Measurements from ENCODE around the gene NHLRC1. TPM values are rescaled to one million over a fixed set of nuclear protein-coding genes. Genes with fewer than 3 reads are reported as not detected.

Gene NHLRC1
- 0.11 and 0.20 TPM in 2 replicates for total RNA-seq (2016; rRNA removed; fragmentation: Illumina TruSeq; extraction: Trizol)
- 0.18 TPM in 1 of 2 replicates, not detected in the other for total RNA-seq (2016; cell fraction: cytosol; rRNA removed; fragmentation: Illumina TruSeq; extraction: Trizol; ENCODE audit: low read depth)
- total RNA-seq (2016; cell fraction: insoluble cytoplasmic fraction; rRNA removed; fragmentation: Illumina TruSeq; extraction: Trizol) = 0.10 and 0.17 TPM in 2 replicates
- 0.21 and 0.28 TPM in 2 replicates for total RNA-seq (2016; cell fraction: membrane; rRNA removed; fragmentation: Illumina TruSeq; extraction: Trizol)
- 0.25 and 0.28 TPM in 2 replicates for total RNA-seq (2016; cell fraction: nucleus; rRNA removed; fragmentation: Illumina TruSeq; extraction: Trizol)
- polyA plus RNA-seq (2011; rRNA removed) = 0.04 TPM in 1 of 2 replicates, not detected in the other
- 0.03 TPM in 1 of 2 replicates, not detected in the other for polyA plus RNA-seq (2011; cell fraction: cytosol; rRNA removed)
- polyA plus RNA-seq (2011; cell fraction: nucleus; rRNA removed) = 0.06 and 0.07 TPM in 2 replicates
- not detected in 2 replicates for polyA plus RNA-seq (2012)
- 0.08 TPM in 1 of 2 replicates, not detected in the other for polyA plus RNA-seq (2016; cell fraction: cytosol; fragmentation: Illumina TruSeq; extraction: Trizol; ENCODE audit: low read depth)
- polyA plus RNA-seq (2016; cell fraction: insoluble cytoplasmic fraction; fragmentation: Illumina TruSeq; extraction: Trizol; ENCODE audit: low read depth) = 0.10 and 0.16 TPM in 2 replicates
- polyA plus RNA-seq (2016; cell fraction: membrane; fragmentation: Illumina TruSeq; extraction: Trizol; ENCODE audit: low read depth) = 0.08 and 0.12 TPM in 2 replicates
- not detected in 2 replicates for polyA plus RNA-seq (2016; cell fraction: nucleus; fragmentation: Illumina TruSeq; extraction: Trizol; ENCODE audit: insufficient read depth, low read depth)
- not detected in 2 replicates for polyA minus RNA-seq (2011; rRNA and poly(A)+ RNA removed; ENCODE audit: low replicate concordance)
- not detected in 2 replicates for polyA minus RNA-seq (2011; cell fraction: cytosol; rRNA and poly(A)+ RNA removed)
- polyA minus RNA-seq (2011; cell fraction: nucleus; rRNA and poly(A)+ RNA removed) = not detected in 2 replicates
- Bru-seq, nascent RNA = percentile 33 among the genes with signal in this experiment
- BruChase-seq, experiment 1, labeled RNA remaining after a 6-hour chase = not detected
- percentile 31 among the genes with signal in this experiment for BruChase-seq, experiment 2, labeled RNA remaining after a 2-hour chase
- long read RNA-seq, experiment 1, partial matches to known transcripts = 0 of 1 reads
- long read RNA-seq, experiment 1, other reads (novel, unspliced or antisense) = 0 of 1 reads
- long read RNA-seq, experiment 2 = 0 reads

- Histone ChIP-seq H4K20me1 (ENCODE audit: insufficient read depth, low read length) (no peaks in the 10 kb centered on the region), H2AFZ (ENCODE audit: low read length) (peak within 1 kb of the TSS; percentile 69), H3K27ac (ENCODE audit: extremely low read length, insufficient read depth, low read length) (no peak within 1 kb of the TSS), H3K27me3 (ENCODE audit: control insufficient read depth in 1 of 2, insufficient read depth in 2 of 2, low read length in 2 of 2) (no peaks in the 10 kb centered on the region; a peak in 1 of 5 replicates), H3K36me3 (replicated peaks in 1 of 2; ENCODE audit: control insufficient read depth in 1 of 2, insufficient read depth in 2 of 2, low read length in 2 of 2) (no peaks in the 10 kb centered on the region), H3K4me1 (ENCODE audit: insufficient read depth, low read length) (peaks cover 24% of the 10 kb centered on the region), H3K9me3 (ENCODE audit: low read length) (no peaks in the 10 kb centered on the region), H3K9ac (ENCODE audit: insufficient read depth, low read depth, low read length) (peak within 1 kb of the TSS; percentile 46), H3K79me2 (ENCODE audit: insufficient read depth, low read length) (no peaks in the 10 kb centered on the region), H3K4me3 (replicated peaks in 1 of 3; ENCODE audit: insufficient read depth in 1 of 3, low read depth in 2 of 3, low read length in 3 of 3) (peak within 1 kb of the TSS; percentile 52 to 67 (median 52)), H3K4me2 (ENCODE audit: low read depth, low read length) (peak within 1 kb of the TSS; percentile 92)
- in situ Hi-C loops (cut with HindIII; ENCODE audit: extremely low pct_ligation_motif_present, low pct_unique_long_range_greater_than_20kb) (loop anchor here (5.0 to 10.0 kb wide), 3 partner anchors 135 to 968 kb away; partner anchors contain the start of gene KIF13A), intact Hi-C loops (cut with micrococcal nuclease; ENCODE audit: unreplicated experiment) (loop anchor here (1.0 to 5.0 kb wide), 6 partner anchors 32 to 965 kb away; partner anchors contain the start of genes KDM1B, KIF13A and TPMT)
- 60% methylated on average over 30 of the region's 82 CpGs for WGBS (ENCODE audit: low lambda C conversion rate)
- ChIA-PET POLR2A (interaction anchor here (0.7 to 2.3 kb wide), 3 partner anchors 32 to 129 kb away, joined by 3 to 6 read pairs (median 6); partner anchors contain the start of genes KDM1B and TPMT), CTCF (ENCODE audit: low intra/inter-chr PET ratio, low total read pairs) (interaction anchor here (0.6 to 1.8 kb wide), 3 partner anchors 305 to 967 kb away, joined by 3 to 6 read pairs (median 5); no protein-coding TSS in a partner anchor)
- peak; percentile 96 for ATAC-seq
- peak; percentile 84 for DNase-seq (ENCODE audit: low spot score)
- no TSS peak for BruUV-seq (replicated peaks)
- peak; percentile 99 for FAIRE-seq
- TF ChIP-seq RBM22 (optimal IDR thresholded peaks at IDR 0.05; ENCODE audit: low read length) (no peak), SMAD9 (CRISPR knock-in tag; IDR thresholded peaks at IDR 0.05) (peak; percentile 73; the same call in 1 of the 2 replicates), ZBTB34 (CRISPR knock-in tag; IDR thresholded peaks at IDR 0.05) (peak; percentile 94), GABPB1 (CRISPR knock-in tag; IDR thresholded peaks at IDR 0.05) (peak; percentile 89), ZC3H4 (CRISPR knock-in tag; IDR thresholded peaks at IDR 0.05; ENCODE audit: borderline replicate concordance) (no peak), THRA (CRISPR knock-in tag; IDR thresholded peaks at IDR 0.05; ENCODE audit: borderline replicate concordance) (peak; percentile 96), ARID2 (CRISPR knock-in tag; IDR thresholded peaks at IDR 0.05; ENCODE audit: borderline replicate concordance) (no peak), HNRNPK (IDR thresholded peaks at IDR 0.05; ENCODE audit: low read depth, low read length, poor library complexity, severe bottlenecking) (no peak), SYNCRIP (IDR thresholded peaks at IDR 0.05; ENCODE audit: insufficient read depth, low read depth, low read length) (no peak), ZNF468 (CRISPR knock-in tag; IDR thresholded peaks at IDR 0.05) (peak; percentile 83; the same call in 1 of the 2 replicates)
Observed at GRCh38 chr6:18122128-18123093, at the start of gene NHLRC1. TSS of gene NHLRC1 (minus strand) at chr6:18122677. CDS start at chr6:18122606, 71 bp downstream.
